Measurements from ENCODE around the gene CACNA1S.

Gene CACNA1S

DNA sequence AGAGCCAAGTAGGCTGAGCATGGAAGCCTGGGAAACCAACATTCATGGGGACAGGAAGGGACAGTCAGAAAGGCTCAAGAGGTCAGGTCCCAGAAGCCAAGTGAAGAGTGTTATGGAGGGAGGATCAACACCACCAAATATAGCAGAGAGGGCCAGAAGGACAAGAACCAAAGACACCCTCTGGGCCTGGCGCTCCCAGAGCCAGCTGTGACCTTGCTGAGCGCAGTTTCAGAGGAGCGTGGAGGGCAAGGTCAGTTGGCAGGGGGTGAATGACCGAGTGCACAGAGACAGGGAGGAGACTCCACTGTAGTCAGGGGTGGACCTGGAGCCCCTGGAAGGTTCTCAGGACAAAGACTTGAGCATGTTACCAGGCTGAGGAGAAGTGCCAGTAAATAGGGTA lies 19.2 kb upstream of the CACNA1S start:
- H3K9ac ChIP-seq = no peak overlapping the region
- no peaks in the 10 kb centered on the region for H3K27me3 ChIP-seq
- peak overlapping the region; percentile 72 for H3K4me2 ChIP-seq
- H3K4me1 ChIP-seq = peaks cover 91% of the 10 kb centered on the region
- H3K27ac ChIP-seq = peak overlapping the region; percentile 42
- H3K36me3 ChIP-seq = peaks cover 23% of the 10 kb centered on the region
- H3K9me3 ChIP-seq = no peaks in the 10 kb centered on the region
- no peaks in the 10 kb centered on the region for H4K20me1 ChIP-seq
- no peak overlapping the region for H3K4me3 ChIP-seq
- no peak for TF ChIP-seq Cebpa-rat (IDR thresholded peaks at IDR 0.05)

DNA sequence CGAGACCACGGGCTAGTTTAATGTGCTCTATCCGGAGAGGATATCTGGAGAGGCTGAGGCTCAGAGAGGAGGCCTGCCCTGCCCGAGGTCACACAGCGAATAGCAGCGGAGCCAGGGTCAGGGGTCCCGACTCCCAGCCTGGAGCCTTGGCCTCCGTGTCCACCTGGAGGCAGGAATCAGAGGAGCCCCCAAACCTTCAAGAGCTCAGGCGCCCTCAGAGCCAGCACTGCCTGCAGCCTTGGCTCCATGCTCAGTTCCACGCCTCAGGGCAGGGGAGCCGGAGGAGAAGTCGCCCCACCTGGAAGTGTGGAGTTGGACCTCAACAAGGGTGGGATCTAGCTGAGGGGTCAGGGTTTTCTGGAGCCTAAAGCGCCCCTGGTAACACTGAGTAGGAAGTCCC lies 16.7 kb upstream of the CACNA1S start:
- Histone ChIP-seq H3K27me3 (no peaks in the 10 kb centered on the region), H3K4me3 (0 out of 2 replicates have a peak overlapping the region, but pooled peaks have one; percentile 16), H4K20me1 (no peaks in the 10 kb centered on the region), H3K9ac (peak overlapping the region; percentile 67), H3K4me2 (peak overlapping the region; percentile 93), H3K27ac (peak overlapping the region; percentile 94), H3K4me1 (peaks cover 91% of the 10 kb centered on the region), H3K9me3 (no peaks in the 10 kb centered on the region), H3K36me3 (peaks cover 7% of the 10 kb centered on the region)
- TF ChIP-seq Cebpa-rat (IDR thresholded peaks at IDR 0.05) = no peak

- no peak for TF ChIP-seq Cebpa-rat (IDR thresholded peaks at IDR 0.05)
- H3K4me3 ChIP-seq = peak overlapping the region; percentile 39; the same call in 1 of the 2 replicates
- no peaks in the 10 kb centered on the region for H4K20me1 ChIP-seq
- 0 out of 2 replicates have a peak, but pooled peaks cover 4% of the 10 kb centered on the region for H3K36me3 ChIP-seq
- H3K27ac ChIP-seq = peak overlapping the region; percentile 94
- H3K27me3 ChIP-seq = no peaks in the 10 kb centered on the region
- peaks cover 93% of the 10 kb centered on the region for H3K4me1 ChIP-seq
- peak overlapping the region; percentile 80 for H3K9ac ChIP-seq
- H3K4me2 ChIP-seq = peak overlapping the region; percentile 93
- no peaks in the 10 kb centered on the region for H3K9me3 ChIP-seq
These were observed 16.2 kb upstream of the CACNA1S start for GRCh38 chr1:201128476-201128875.

- Histone ChIP-seq H4K20me1 (no peaks in the 10 kb centered on the region), H3K27me3 (no peaks in the 10 kb centered on the region), H3K9ac (peak overlapping the region; percentile 80), H3K4me2 (peak overlapping the region; percentile 93), H3K4me3 (peak overlapping the region; percentile 39), H3K36me3 (no peaks in the 10 kb centered on the region), H3K27ac (peak overlapping the region; percentile 94), H3K4me1 (peaks cover 87% of the 10 kb centered on the region), H3K9me3 (no peaks in the 10 kb centered on the region)
- no peak for TF ChIP-seq Cebpa-rat (IDR thresholded peaks at IDR 0.05)
These were observed 15.7 kb upstream of the CACNA1S start for GRCh38 chr1:201127755-201128455.

- Histone ChIP-seq H3K27ac (peak within 1 kb of the TSS; percentile 94), H3K4me1 (peaks cover 83% of the 10 kb centered on the region), H3K9ac (peak within 1 kb of the TSS; percentile 80), H3K27me3 (no peaks in the 10 kb centered on the region), H3K4me2 (peak within 1 kb of the TSS; percentile 93), H4K20me1 (no peaks in the 10 kb centered on the region), H3K4me3 (peak within 1 kb of the TSS; percentile 34; the same call in 1 of the 2 replicates), H3K9me3 (no peaks in the 10 kb centered on the region), H3K36me3 (no peaks in the 10 kb centered on the region)
- TF ChIP-seq Cebpa-rat (IDR thresholded peaks at IDR 0.05) = no peak
These were observed 14.9 kb upstream of the CACNA1S start, which contains the start of gene ASCL5 for GRCh38 chr1:201126832-201127754. TSS of gene ASCL5 (minus strand) at chr1:201127184. CDS start at chr1:201115372, 11,812 bp downstream.

GRCh38 chr1:201126463-201126831 lies 14.2 kb upstream of the CACNA1S start:
- Histone ChIP-seq H3K4me3 (no peak overlapping the region), H3K27ac (peak overlapping the region; percentile 94), H3K27me3 (no peaks in the 10 kb centered on the region), H4K20me1 (no peaks in the 10 kb centered on the region), H3K4me2 (peak overlapping the region; percentile 93), H3K4me1 (peaks cover 83% of the 10 kb centered on the region), H3K9ac (no peak overlapping the region), H3K36me3 (no peaks in the 10 kb centered on the region), H3K9me3 (no peaks in the 10 kb centered on the region)
- TF ChIP-seq Cebpa-rat (IDR thresholded peaks at IDR 0.05) = no peak

- no peak for TF ChIP-seq Cebpa-rat (IDR thresholded peaks at IDR 0.05)
- Histone ChIP-seq H4K20me1 (no peaks in the 10 kb centered on the region), H3K4me2 (peak overlapping the region; percentile 93), H3K9me3 (no peaks in the 10 kb centered on the region), H3K27ac (no peak overlapping the region), H3K4me1 (peaks cover 86% of the 10 kb centered on the region), H3K9ac (no peak overlapping the region), H3K27me3 (no peaks in the 10 kb centered on the region), H3K36me3 (no peaks in the 10 kb centered on the region), H3K4me3 (no peak overlapping the region)
These were observed 13.6 kb upstream of the CACNA1S start for GRCh38 chr1:201125800-201126199.

DNA sequence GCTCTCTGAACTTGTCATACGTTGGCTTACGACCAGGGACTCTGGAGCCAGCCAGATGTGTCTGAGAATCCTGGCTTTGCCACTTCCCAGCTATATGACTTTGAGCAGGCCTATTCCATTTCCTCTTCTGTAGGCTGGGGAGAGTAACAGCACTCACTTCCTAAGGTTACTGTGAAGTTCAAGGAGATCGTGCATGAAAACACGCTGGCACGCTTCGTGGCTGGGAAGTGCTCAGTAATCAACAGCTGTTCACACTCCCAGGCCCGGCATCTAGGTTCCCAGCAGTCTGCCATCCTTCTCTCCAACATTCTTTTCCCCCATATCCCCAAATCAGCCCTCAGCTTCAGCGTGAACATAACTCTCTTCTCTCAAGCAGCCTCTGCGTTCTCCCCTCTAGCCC lies 12.8 kb upstream of the CACNA1S start:
- H4K20me1 ChIP-seq = no peaks in the 10 kb centered on the region
- no peak overlapping the region for H3K9ac ChIP-seq
- no peaks in the 10 kb centered on the region for H3K36me3 ChIP-seq
- H3K4me1 ChIP-seq = peaks cover 89% of the 10 kb centered on the region
- no peak overlapping the region for H3K4me3 ChIP-seq
- no peak for TF ChIP-seq Cebpa-rat (IDR thresholded peaks at IDR 0.05)
- H3K4me2 ChIP-seq = peak overlapping the region; percentile 93
- H3K27ac ChIP-seq = no peak overlapping the region; the same call in 1 of the 2 replicates
- H3K9me3 ChIP-seq = no peaks in the 10 kb centered on the region
- no peaks in the 10 kb centered on the region for H3K27me3 ChIP-seq

DNA sequence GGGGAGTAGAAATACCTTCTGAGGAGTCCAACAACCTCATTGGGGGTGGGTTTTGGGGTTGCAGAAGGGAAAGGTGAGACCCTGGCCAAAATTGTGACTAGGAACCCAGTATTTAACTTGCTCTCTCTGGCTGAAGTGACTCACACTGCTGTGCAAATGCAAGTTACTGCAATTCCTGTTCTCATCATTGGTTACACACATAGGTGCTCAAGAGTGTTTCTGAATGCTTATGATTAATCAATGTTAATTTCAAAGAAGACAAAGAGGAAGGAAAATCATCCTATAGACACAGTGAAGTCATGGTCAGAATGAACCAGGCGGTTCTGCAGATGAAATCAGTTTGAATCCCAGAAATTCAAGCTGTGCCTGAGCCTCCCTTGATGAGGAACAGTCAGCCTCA lies 11.6 kb upstream of the CACNA1S start:
- H3K4me3 ChIP-seq = no peak overlapping the region
- H3K4me1 ChIP-seq = peaks cover 89% of the 10 kb centered on the region
- no peak overlapping the region for H3K9ac ChIP-seq
- TF ChIP-seq Cebpa-rat (IDR thresholded peaks at IDR 0.05) = no peak
- H3K9me3 ChIP-seq = no peaks in the 10 kb centered on the region
- no peak overlapping the region for H3K27ac ChIP-seq
- H4K20me1 ChIP-seq = no peaks in the 10 kb centered on the region
- peak overlapping the region; percentile 93 for H3K4me2 ChIP-seq
- no peaks in the 10 kb centered on the region for H3K27me3 ChIP-seq
- no peaks in the 10 kb centered on the region for H3K36me3 ChIP-seq

All from BLaER1 (cell line).